Measurements from ENCODE around the gene ITPKC.

Gene ITPKC

GRCh38 chr19:40716482-40717324 lies at the start of gene ITPKC, which contains the start of gene COQ8B:
ITPKC (plus strand) TSS chr19:40717112; CDS start chr19:40717136, 24 bp downstream.
COQ8B (minus strand) TSS chr19:40716886; CDS start chr19:40714632, 2,254 bp downstream.
- peak; percentile 94 for DNase-seq (ENCODE audit: low spot score)

DNA sequence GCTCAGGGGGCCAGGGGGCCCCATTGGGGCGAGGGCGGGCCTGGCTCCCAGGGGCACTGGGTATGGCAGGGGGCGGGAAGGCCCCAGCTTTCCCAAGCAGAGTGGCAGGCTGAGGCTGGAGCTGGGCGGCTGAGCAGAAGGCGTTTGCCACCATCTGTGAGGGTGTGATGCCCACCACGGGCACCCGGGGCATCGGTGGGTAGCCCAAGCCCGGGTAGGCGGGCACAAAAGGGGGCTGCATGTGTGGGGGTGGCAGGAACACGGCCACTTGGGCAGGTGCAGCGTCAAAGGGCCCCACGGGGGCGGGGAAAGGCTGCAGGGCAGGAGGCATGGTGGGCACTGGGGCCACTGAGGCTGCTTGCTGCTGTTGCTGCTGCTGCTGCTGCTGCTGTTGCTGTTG lies 49.3 kb upstream of the ITPKC start:
- no peak for DNase-seq (ENCODE audit: low spot score)

DNA sequence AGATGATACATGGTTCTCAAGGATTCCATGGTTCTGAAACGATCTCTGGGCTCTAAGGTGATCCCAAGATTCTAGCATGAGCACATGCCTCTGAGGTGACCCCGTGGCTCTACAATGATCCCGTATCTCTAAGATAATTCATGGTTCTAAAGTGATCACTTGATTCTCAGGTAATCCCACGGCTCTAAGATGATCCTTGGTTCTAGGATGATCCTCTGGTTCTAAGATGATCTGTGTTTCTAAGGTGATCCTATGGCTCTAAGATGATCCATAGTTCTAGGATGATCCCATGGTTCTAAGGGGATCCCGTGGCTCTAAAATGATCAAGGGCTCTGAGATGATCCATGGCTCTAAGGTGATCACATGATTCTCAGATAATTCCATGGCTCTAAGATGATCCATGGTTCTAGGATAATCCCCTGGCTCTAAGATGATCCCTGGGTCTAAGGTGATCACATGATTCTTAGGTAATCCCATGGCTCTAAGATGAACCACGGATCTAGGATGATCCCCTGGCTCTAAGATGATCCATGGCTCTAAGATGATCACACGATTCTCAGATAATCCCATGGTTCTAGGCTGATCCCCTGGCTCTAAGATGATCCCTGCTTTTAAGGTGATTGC lies 47.8 kb upstream of the ITPKC start:
- DNase-seq (ENCODE audit: low spot score), result no peak

DNA sequence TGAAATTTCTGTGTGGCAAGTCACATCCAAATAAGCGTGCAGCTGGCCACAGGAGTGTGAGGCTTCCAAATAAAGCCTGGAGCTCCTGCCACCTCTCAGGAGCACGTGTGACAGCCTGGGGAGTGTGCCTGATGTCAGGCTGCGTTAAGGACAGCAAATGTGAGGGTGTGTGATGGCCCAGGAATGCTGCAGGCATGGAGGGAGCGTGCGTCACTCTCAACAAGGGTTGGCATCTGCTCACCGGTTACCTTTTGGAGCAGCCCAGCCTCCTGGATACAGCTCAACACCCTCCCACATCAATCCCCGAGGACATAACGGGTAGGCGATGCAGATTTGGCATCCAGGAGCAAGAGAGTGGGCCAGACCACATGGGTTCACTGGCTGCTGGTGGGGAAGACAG lies 45.5 kb upstream of the ITPKC start:
- no peak for DNase-seq (ENCODE audit: low spot score)

- no peak for DNase-seq (ENCODE audit: low spot score)
Measured at GRCh38 chr19:40672038-40672437, 44.9 kb upstream of the ITPKC start.

- no peak for DNase-seq (ENCODE audit: low spot score)
Measured at GRCh38 chr19:40672573-40673299, 44.2 kb upstream of the ITPKC start.

- no peak for DNase-seq (ENCODE audit: low spot score)
Measured at GRCh38 chr19:40673397-40673796, 43.5 kb upstream of the ITPKC start.

DNA sequence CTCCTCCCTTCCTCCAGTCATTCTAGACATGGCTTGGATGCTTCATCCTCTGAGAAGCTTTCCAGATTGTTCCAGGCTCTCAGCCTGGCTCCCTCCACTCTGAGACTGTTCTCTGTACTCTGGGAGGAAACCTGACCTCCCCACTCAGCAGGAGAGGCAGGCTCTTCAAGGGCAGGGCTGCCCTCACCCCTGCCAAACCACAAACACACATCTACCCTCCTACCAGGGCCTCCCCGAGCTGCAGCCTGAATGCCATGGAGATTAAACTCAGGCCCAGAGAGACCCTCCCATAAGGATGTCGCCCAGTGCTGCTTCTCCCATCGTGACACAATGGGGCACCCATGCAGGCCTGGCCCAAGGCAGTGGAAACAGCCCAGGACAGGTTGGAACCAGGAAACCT lies 42.6 kb upstream of the ITPKC start:
- DNase-seq (ENCODE audit: low spot score), result no peak

DNA sequence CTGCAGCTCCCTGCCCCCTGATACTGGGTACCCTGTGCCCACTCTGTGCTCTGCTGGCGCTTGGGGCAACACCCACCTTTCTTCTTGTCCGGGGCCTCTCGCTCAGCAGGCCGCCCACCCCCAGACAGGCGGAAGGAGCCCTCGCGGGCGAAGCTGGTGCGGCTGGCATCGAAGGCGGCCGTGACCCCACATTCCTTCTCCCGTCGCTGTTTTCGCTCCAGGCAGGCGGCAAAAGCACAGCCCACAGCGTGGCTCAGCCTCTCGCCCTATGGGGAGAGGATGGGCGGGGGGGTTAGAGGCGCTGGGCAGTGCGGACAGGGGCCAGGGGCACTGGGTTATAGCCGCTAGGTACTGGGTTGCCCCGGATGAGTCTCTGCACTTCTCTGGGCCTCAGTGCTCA lies 39.8 kb upstream of the ITPKC start:
- DNase-seq (ENCODE audit: low spot score), result no peak

DNA sequence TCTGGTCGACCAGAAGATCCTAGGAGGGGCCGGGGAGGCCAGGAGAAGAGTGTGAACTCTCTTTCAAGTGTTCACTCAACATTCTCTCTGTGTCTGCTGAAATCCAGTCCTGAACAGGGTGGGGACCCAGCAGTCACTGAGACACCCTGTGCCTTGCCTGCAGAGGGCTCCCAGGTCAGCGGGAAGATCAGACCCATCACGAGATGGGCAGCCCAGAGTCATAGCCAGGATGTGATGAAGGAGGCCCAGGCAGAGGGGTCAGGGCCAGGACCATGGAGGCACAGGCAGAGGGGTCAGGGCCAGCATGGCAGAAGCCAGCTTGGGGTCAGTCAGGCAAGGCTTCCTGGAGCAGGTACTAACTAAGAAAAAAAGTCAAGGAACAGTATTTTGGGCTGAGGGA lies 35.9 kb upstream of the ITPKC start:
- no peak for DNase-seq (ENCODE audit: low spot score)

DNA sequence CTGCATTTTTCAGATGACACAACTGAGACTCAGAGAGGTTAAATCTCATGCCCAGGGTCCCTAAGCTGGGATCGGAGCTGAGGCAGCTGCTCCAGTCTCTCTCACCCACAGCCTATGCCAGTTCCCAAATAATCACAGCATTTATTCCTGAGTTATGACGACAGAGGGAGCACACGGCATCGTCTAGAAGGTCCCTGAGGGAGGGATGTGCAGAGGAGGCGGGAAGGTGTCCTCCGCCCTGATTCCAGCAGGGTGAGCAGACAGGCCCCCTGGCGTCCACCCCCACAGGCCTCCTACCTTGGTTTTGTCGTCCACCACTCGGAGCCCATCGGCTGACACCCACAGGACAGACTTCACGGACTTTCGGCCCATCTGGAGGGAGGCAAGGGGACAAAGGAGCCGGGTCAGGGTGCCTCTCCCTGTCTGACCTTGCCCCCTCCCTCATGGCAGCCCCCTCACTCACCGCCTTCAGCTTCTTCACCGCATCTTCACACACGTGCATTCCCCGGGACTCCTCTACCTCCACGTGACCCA lies 34.4 kb upstream of the ITPKC start:
- DNase-seq (ENCODE audit: low spot score), result no peak

- no peak for DNase-seq (ENCODE audit: low spot score)
Measured at GRCh38 chr19:40683437-40683836, 33.5 kb upstream of the ITPKC start.

DNA sequence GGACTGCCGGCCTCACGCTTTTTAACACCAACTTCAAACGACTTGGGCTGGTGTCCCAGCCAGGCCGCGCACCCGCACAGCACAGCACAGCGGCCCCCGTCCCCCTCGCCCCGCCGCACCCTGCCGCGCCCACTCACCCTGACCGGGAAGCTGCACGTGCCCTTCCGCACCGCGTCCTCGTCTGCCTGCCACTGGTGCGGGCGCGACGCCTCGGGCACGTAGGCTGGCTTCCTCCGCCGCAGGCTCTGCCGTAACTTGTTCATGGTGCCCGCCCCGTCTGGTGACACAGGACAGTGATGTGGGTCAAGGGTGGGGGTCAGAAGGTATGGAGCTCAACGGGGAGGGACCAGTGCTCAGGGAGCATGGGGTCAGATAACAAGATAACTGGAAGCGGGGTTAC lies 32.6 kb upstream of the ITPKC start:
- no peak for DNase-seq (ENCODE audit: low spot score)

DNA sequence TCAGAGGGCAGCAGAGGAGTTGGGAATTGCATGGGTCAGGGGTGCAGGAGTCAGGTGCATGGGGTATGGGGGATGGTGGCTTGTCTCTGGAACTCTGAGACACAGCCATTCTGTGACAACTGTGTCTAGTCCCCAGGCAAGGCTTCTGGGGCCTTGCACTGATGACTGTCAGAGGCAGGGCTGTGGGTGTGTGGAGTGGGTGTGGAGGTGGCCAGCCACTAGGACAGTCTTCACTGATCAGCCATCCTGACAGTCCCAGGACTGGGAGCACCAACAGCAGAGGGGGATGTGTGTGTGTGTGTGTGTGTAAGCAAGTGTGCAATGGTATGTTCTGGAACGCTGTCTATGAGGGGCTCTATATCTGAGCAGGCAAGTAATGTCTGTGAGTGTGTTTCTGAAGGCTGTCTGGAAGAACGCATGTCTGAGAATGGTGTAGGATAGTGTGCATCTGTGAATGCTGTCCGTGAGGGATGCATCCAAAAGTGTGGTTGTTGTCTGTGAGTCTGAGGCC lies 31.8 kb upstream of the ITPKC start:
- DNase-seq (ENCODE audit: low spot score), result no peak

DNA sequence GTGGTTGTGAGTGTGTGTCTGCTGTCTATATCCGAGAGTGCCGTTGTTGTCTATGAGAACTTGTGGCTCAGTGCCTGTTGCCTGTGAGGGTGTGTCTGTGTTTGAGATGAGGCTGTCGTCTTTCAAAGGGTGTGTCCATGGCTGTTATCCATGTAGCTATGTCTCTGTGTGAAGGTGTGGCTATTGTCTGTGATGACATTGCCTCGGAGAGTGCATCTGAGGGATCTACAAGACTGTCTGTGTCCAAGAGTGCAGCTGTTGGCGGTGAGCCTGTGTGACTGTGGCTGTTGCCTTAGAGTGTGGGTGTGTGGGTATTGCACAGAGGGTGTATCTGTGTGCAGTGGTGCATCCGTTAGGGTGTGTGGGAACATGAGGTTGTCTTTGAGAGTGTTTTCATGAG lies 31.3 kb upstream of the ITPKC start:
- no peak for DNase-seq (ENCODE audit: low spot score)

DNA sequence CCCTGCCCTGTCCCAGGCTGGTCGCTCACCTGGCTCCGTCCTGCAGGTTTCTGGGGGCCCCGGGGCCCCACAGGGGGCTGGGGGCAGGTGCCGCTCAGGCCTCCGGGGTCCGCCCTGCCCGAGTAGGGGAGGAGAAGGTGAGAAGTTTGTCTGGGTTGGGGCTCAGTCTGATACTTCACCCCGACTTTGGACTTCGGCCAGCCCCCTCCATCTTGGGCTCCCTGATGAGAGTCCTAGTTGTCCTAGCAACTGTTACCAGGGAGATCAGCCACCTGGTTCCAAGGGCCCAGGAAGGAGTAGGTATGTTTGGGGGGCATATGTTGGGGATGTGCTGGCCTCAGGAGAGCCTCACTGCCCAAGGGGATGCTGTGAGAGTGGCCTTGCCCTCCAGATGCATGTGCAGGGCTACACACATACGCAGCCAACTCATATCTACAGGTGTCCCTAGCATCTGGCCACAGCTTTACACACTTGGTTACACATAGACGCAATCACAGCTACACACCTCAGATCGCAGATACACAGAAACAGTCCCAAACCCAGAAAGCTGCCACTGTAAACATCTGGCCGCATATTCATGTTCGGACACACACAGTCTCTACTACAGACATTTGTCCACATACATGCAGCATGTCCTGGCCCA lies 29.9 kb upstream of the ITPKC start:
- no peak for DNase-seq (ENCODE audit: low spot score)

DNA sequence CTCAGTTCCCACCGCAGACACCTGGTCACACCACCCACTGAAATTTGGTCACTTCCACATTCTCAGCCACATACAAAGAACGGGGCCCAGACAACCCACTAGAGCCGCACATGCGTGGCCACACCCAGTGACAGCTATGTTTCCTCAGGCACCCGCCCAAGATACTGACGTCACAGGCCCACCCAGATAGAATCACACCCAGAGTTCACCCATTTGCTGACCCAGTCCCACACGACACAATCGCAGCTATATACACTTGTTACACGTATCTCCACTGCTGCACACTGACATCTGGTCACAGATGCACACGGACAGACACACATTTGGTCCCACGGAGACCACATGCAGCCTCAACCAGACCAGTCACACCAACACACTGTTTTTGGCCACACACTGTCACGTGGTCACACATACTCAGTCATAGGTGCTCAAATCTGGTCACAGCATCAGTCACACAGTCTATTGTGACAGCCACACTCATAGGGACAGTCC lies 29.3 kb upstream of the ITPKC start:
- DNase-seq (ENCODE audit: low spot score), result no peak

DNA sequence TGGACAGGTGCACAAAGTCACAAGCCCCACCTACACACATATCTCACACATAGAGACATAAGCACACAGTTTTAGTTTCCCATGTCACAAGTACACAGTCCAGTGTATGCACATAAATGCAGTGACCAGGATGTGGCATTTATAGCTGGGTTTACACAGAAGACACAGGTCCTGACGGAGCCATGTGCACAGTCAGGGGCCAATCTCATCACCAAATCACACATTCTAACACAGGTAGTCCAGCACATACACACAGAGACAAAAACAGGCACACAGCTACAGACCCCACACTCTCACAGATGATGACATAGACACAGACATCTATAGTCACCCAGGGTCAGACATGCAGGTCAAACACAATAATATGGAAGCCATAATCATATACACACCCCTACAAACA lies 28.6 kb upstream of the ITPKC start:
- no peak for DNase-seq (ENCODE audit: low spot score)

DNA sequence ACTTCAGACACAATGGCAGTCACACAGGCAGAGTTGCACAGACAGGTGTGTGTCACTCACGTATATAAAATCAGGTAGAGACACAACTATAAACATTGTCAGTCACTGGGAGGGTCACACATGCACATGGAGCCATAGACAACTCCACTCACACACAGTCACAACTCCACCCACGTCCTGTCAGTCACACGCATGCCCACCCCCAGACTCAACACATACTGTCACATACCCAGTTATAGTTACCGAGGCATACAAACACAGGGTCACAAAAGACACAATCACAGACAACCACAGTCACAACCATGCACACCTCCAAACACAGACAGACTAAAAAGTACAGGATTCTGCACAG lies 27.9 kb upstream of the ITPKC start:
- no peak for DNase-seq (ENCODE audit: low spot score)

DNA sequence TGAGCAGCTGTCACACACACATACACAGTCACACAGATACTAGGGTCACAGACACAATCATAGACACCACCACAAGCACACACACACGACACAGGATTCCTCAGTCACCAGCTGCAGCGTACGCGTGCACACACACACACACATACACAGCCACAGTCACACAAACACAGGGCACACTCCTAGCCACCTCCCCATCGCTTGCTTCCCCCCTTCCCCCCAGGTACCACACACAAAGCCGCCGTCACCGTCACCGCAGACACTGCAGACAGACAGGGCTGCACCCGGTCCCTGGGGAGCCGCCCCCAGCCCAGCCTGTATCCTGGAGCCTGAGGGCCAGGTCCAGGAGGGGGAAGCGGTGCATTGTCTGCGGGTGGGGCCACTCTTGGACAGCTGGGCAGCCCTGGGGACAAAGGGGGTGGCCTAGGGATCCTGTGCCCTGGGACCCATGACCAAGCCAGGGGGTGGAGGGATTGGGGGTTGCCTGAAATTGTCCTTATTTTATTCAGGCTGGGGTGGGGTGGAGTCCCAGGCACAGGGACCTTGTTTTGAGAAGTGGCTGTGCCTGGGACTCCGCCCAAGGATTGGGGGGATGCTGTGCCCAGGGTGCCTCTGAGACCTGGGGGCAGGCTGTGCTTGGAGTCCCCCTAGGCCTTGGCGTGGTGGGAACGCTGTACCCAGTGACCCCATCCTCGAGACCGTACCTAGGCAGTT lies 27.4 kb upstream of the ITPKC start:
- DNase-seq (ENCODE audit: low spot score), result peak; percentile 22

- DNase-seq (ENCODE audit: low spot score), result no peak
Measured at GRCh38 chr19:40690050-40690692, 26.7 kb upstream of the ITPKC start, which contains the start of gene NUMBL. NUMBL (minus strand) TSS chr19:40690651; CDS start chr19:40690483, 168 bp downstream.
